Neural progenitor cell (in vitro differentiated cells): Measurements from ENCODE around the gene ZNF587B. TPM values are rescaled to one million over a fixed set of nuclear protein-coding genes. Genes with fewer than 3 reads are reported as not detected.
"Not testable (repeated sequence)": the region's sequence is repeated elsewhere in the genome, so short reads cannot be mapped to it uniquely, and the experiment has no call there.

Experiments
- DNase-seq: peaks from one replicate; pipeline ENCODE4 v3.0.0-alpha.2; 2016; ENCODE audit warnings: low spot score
- H2AFZ ChIP-seq: fragments of 200-600 bp; sonication (generic); replicated peaks from 2 replicates; pipeline ENCODE4 v1.6.1; 2016; ENCODE audit warnings: antibody characterized with exemption
- H3F3A ChIP-seq: fragments of 200-600 bp; sonication (generic); 2 replicates; pipeline ENCODE4 v1.6.1; 2016; ENCODE audit warnings: antibody characterized with exemption, low read depth
- H3K27ac ChIP-seq: fragments of 200-600 bp; sonication (generic); 2 replicates; pipeline ENCODE4 v1.5.1; 2016; ENCODE audit warnings: mild to moderate bottlenecking
- H3K27me3 ChIP-seq: fragments of 200-600 bp; sonication (generic); 2 replicates; pipeline ENCODE4 v1.6.1; 2016; ENCODE audit warnings: mild to moderate bottlenecking, moderate library complexity
- H3K36me3 ChIP-seq: fragments of 200-600 bp; sonication (generic); 2 replicates; pipeline ENCODE4 v1.5.1; 2016
- H3K4me1 ChIP-seq: fragments of 200-600 bp; sonication (generic); 2 replicates; pipeline ENCODE4 v1.6.1; 2016; ENCODE audit warnings: mixed run types
- H3K4me2 ChIP-seq: fragments of 200-600 bp; sonication (generic); 2 replicates; pipeline ENCODE4 v1.6.1; 2016
- H3K4me3 ChIP-seq: fragments of 200-600 bp; sonication (generic); 2 replicates; pipeline ENCODE4 v1.5.1; 2016
- H3K79me2 ChIP-seq: fragments of 200-600 bp; sonication (generic); 2 replicates; pipeline ENCODE4 v1.6.1; 2016; ENCODE audit warnings: low read depth
- H3K9ac ChIP-seq: fragments of 200-600 bp; sonication (generic); 2 replicates; pipeline ENCODE4 v1.6.1; 2016
- H3K9me3 ChIP-seq: fragments of 200-600 bp; sonication (generic); 2 replicates; pipeline ENCODE4 v1.5.1; 2016; ENCODE audit warnings: low read depth
- H4K20me1 ChIP-seq: fragments of 200-600 bp; sonication (generic); 2 replicates; pipeline ENCODE4 v1.6.1; 2016; ENCODE audit warnings: low read depth
- H3K27ac Mint-ChIP-seq: 3 replicates; pipeline ENCODE4 v1.8.0; 2021; ENCODE audit warnings: mixed read lengths
- H3K27me3 Mint-ChIP-seq: 2 replicates; pipeline ENCODE4 v1.8.0; 2022; ENCODE audit warnings: low read depth, mild to moderate bottlenecking, inconsistent platforms, moderate library complexity, mixed read lengths; ENCODE audit not compliant: insufficient read depth
- H3K36me3 Mint-ChIP-seq: 3 replicates; pipeline ENCODE4 v1.8.0; 2021; ENCODE audit warnings: mixed read lengths
- H3K4me1 Mint-ChIP-seq: 3 replicates; pipeline ENCODE4 v1.8.0; 2021; ENCODE audit warnings: mixed read lengths
- H3K4me3 Mint-ChIP-seq: 3 replicates; pipeline ENCODE4 v1.8.0; 2021; ENCODE audit warnings: mild to moderate bottlenecking, moderate library complexity, mixed read lengths
- H3K9me3 Mint-ChIP-seq: 3 replicates; pipeline ENCODE4 v1.8.0; 2020; ENCODE audit warnings: mixed read lengths
- EZH2 ChIP-seq: fragments of 200-600 bp; sonication (generic); IDR thresholded peaks from 2 replicates; pipeline ENCODE4 v1.6.1; 2017; ENCODE audit warnings: antibody characterized with exemption, mild to moderate bottlenecking, moderate library complexity
- EZH2phosphoT487 ChIP-seq: fragments of 200-600 bp; sonication (generic); IDR thresholded peaks from 2 replicates; pipeline ENCODE4 v1.6.1; 2017; ENCODE audit warnings: antibody characterized with exemption
- total RNA-seq: library from RNA; depleted of rRNA; stranded (reverse); fragments of >200 nt; gene quantifications from 2 replicates; pipeline ENCODE4 v1.2.3, GENCODE V29; 2015; ENCODE audit warnings: low replicate concordance
- TF ChIP-seq, protein P1 (sequence below): fragments of 200-600 bp; sonication (generic); IDR thresholded peaks from 2 replicates; pipeline ENCODE4 v1.5.1; 2017; ENCODE audit warnings: antibody characterized with exemption, mild to moderate bottlenecking

The ZNF587B gene
- total RNA-seq, 1 donor from 2014 or later: 24.7 TPM

GRCh38 chr19:57849162-57849665 lies 19.1 kb downstream of the ZNF587B start:
- DNase-seq: peak; percentile 23
- H3K4me3 Mint-ChIP-seq: peak overlapping the region; percentile 96
- H4K20me1 ChIP-seq: peaks cover 46% of the 10 kb centered on the region

DNA sequence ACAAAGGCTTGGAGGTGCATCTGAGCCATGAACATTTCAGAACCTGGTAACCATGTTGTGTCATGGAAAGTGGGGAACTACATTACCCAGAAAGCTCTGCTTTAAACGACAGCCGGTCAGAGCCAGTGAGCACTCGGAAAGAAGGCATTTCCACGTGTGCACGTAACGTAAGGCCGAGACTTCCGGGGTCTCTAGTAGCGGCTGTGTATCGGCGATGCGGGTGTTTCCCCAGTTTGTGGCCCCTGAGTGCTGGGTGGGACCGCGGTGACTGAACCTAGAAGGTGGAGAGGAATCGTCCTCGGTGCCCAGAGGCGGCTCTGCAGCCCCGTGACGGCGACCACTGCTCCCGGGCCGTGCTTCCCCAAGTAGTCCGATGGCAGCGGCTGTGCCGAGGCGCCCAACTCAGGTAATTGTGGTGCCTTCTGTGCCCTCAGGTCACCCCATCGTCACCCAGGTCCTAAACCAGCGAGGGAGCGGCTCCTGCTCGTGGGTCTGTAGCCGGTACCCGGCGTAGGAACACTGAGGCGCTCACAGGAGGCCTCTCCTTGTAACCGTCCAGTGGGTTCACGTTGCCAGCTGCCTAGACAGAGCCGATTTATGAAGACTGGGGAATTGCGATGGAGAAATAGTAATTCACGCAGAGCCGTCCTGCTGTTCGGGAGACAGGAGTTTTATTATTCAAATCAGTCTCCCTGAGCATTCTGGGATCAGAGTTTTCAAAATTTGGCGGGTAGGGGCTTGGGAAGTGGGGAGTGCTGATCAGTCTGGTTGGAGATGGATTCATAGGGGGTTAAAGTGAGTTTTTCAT lies 19.8 kb downstream of the ZNF587B start, which contains the start of gene ZNF587:
Gene ZNF587 (plus strand): TSS at position 194 of the 808 bp plus-strand sequence. CDS start 180 bp downstream, at position 374.
- H3K27ac ChIP-seq, H3K9me3 ChIP-seq, H2AFZ ChIP-seq, H3K36me3 ChIP-seq, H3K4me1 ChIP-seq, H3K27me3 ChIP-seq: not testable (repeated sequence)
- Histone ChIP-seq H4K20me1 (peaks cover 41% of the 10 kb centered on the region), H3K79me2 (peaks cover 75% of the 10 kb centered on the region), H3K4me2 (peak within 1 kb of the TSS; percentile 74), H3K4me3 (peak within 1 kb of the TSS; percentile 67), H3F3A (peaks cover 59% of the 10 kb centered on the region), H3K9ac (peak within 1 kb of the TSS; percentile 56)
- H3K36me3 Mint-ChIP-seq: peaks cover 49% of the 10 kb centered on the region
- H3K4me3 Mint-ChIP-seq: peak within 1 kb of the TSS; percentile 96
- peaks cover 11% of the 10 kb centered on the region for H3K27me3 Mint-ChIP-seq
- H3K27ac Mint-ChIP-seq: peak within 1 kb of the TSS; percentile 99
- peaks cover 17% of the 10 kb centered on the region for H3K4me1 Mint-ChIP-seq
- DNase-seq: peak; percentile 84
- peaks cover 32% of the 10 kb centered on the region for H3K9me3 Mint-ChIP-seq

More at GRCh38 chr19:57849162-57849665, 19.1 kb downstream of the ZNF587B start:
- peak overlapping the region; percentile 67 for H3K4me3 ChIP-seq
- peaks cover 78% of the 10 kb centered on the region for H3K79me2 ChIP-seq
- not testable (repeated sequence) for H3K27me3 ChIP-seq, H2AFZ ChIP-seq, H3K9ac ChIP-seq, H3K27ac ChIP-seq, H3K36me3 ChIP-seq, H3K9me3 ChIP-seq, H3K4me1 ChIP-seq, H3K27ac Mint-ChIP-seq
- Mint-ChIP-seq H3K9me3 (peaks cover 30% of the 10 kb centered on the region), H3K27me3 (peaks cover 11% of the 10 kb centered on the region), H3K4me1 (peaks cover 17% of the 10 kb centered on the region), H3K36me3 (peaks cover 50% of the 10 kb centered on the region)
- H3K4me2 ChIP-seq: peak overlapping the region; percentile 74
- H3F3A ChIP-seq: peaks cover 60% of the 10 kb centered on the region

- peak; percentile 56 for DNase-seq
- H3K9me3 Mint-ChIP-seq: peaks cover 37% of the 10 kb centered on the region
- peaks cover 48% of the 10 kb centered on the region for H3K36me3 Mint-ChIP-seq
- Histone ChIP-seq H3K27me3 (no peaks in the 10 kb centered on the region), H2AFZ (no peak overlapping the region), H3F3A (peaks cover 53% of the 10 kb centered on the region), H4K20me1 (peaks cover 45% of the 10 kb centered on the region), H3K4me2 (peak overlapping the region; percentile 74), H3K79me2 (peaks cover 72% of the 10 kb centered on the region), H3K9me3 (no peaks in the 10 kb centered on the region), H3K27ac (peak overlapping the region; percentile 22), H3K4me1 (peaks cover 6% of the 10 kb centered on the region), H3K4me3 (peak overlapping the region; percentile 67), H3K9ac (peak overlapping the region; percentile 56), H3K36me3 (no peaks in the 10 kb centered on the region)
- H3K4me1 Mint-ChIP-seq: peaks cover 17% of the 10 kb centered on the region
- H3K27ac Mint-ChIP-seq: peak overlapping the region; percentile 99
- peaks cover 11% of the 10 kb centered on the region for H3K27me3 Mint-ChIP-seq
- TF ChIP-seq, protein P1, sequence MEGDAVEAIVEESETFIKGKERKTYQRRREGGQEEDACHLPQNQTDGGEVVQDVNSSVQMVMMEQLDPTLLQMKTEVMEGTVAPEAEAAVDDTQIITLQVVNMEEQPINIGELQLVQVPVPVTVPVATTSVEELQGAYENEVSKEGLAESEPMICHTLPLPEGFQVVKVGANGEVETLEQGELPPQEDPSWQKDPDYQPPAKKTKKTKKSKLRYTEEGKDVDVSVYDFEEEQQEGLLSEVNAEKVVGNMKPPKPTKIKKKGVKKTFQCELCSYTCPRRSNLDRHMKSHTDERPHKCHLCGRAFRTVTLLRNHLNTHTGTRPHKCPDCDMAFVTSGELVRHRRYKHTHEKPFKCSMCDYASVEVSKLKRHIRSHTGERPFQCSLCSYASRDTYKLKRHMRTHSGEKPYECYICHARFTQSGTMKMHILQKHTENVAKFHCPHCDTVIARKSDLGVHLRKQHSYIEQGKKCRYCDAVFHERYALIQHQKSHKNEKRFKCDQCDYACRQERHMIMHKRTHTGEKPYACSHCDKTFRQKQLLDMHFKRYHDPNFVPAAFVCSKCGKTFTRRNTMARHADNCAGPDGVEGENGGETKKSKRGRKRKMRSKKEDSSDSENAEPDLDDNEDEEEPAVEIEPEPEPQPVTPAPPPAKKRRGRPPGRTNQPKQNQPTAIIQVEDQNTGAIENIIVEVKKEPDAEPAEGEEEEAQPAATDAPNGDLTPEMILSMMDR: no peak
- no peak for TF ChIP-seq EZH2
- TF ChIP-seq EZH2phosphoT487: no peak
- peak overlapping the region; percentile 96 for H3K4me3 Mint-ChIP-seq
Measured at GRCh38 chr19:57850553-57851017, 20.5 kb downstream of the ZNF587B start.

DNA sequence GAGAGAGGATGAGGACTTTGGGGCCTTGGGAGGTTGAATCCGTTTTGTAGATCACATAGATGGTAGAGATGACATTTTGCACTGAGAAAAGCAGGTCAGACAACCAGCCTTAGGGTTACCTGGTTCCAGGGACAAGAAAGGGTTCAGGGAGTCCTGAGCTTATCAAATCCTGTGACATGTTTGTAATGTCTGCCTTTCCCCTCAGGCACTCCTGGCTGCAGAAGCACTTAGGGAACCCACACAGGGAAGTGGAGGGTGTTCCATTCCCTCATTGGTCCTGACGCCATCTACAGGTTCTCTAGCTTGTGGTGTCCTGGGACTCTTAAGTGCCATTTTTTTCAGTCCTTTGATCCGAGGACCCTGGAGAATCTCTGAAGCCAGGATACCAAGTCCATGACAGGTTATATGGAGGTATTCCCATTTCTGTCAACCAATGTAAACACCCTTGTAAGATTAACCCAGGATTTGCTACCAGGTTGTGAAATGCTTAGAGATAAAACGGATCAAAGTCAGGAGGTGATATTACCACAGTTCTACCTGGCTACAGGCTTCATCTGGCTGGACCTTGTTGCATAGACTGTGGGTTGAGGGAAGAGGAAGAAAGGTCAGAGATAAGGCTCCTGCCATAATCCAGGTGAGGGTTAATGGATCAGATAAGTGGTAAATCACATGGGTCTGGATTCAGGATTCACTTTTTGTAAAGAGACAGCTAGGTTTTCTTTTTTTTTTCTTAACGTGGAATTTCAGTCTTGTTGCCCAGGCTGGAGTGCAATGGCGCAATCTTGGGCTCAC lies 21.9 kb downstream of the ZNF587B start:
- H3K27me3 Mint-ChIP-seq: peaks cover 13% of the 10 kb centered on the region
- peaks cover 17% of the 10 kb centered on the region for H3K4me1 Mint-ChIP-seq
- not testable (repeated sequence) for H3K27me3 ChIP-seq, H3K4me3 ChIP-seq, H3K27ac ChIP-seq, H3K4me1 ChIP-seq, H3K9me3 ChIP-seq, H2AFZ ChIP-seq, DNase-seq, H3K4me2 ChIP-seq, H3K9ac ChIP-seq, H3K36me3 ChIP-seq
- peak overlapping the region; percentile 99 for H3K27ac Mint-ChIP-seq
- Histone ChIP-seq H4K20me1 (peaks cover 35% of the 10 kb centered on the region), H3K79me2 (peaks cover 57% of the 10 kb centered on the region), H3F3A (peaks cover 49% of the 10 kb centered on the region)
- H3K4me3 Mint-ChIP-seq: peak overlapping the region; percentile 96
- peaks cover 48% of the 10 kb centered on the region for H3K9me3 Mint-ChIP-seq
- H3K36me3 Mint-ChIP-seq: peaks cover 55% of the 10 kb centered on the region

DNA sequence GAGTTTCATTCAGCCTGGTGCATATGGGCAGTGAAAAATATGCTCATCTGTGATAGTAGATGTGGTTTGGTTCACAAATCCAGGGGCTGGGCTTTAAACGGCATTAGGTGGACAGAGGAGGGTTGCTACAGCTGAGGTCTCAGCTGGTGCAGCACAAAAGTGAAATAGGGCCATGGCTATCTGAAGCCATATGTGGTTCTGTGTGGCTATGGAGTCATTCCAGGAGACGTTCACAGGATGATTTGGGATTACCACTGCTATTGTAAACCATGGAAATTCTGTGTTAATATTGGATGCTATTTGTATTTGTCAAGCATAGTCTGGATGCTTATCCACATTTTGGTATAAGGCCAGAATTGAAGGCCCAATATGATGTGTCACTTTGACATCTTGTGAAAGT lies 24.0 kb downstream of the ZNF587B start:
- H3K27ac ChIP-seq, H3K4me3 ChIP-seq, H3K4me2 ChIP-seq, H2AFZ ChIP-seq, H3K36me3 ChIP-seq, H3K27ac Mint-ChIP-seq, H3K4me1 ChIP-seq, H3K9me3 ChIP-seq, DNase-seq, H3K9ac ChIP-seq, H3K27me3 ChIP-seq: not testable (repeated sequence)
- Histone ChIP-seq H3F3A (peaks cover 34% of the 10 kb centered on the region), H4K20me1 (peaks cover 32% of the 10 kb centered on the region), H3K79me2 (peaks cover 55% of the 10 kb centered on the region)
- H3K27me3 Mint-ChIP-seq: peaks cover 13% of the 10 kb centered on the region
- peak overlapping the region; percentile 27 for H3K4me3 Mint-ChIP-seq
- H3K9me3 Mint-ChIP-seq: peaks cover 58% of the 10 kb centered on the region
- peaks cover 17% of the 10 kb centered on the region for H3K4me1 Mint-ChIP-seq
- peaks cover 64% of the 10 kb centered on the region for H3K36me3 Mint-ChIP-seq

DNA sequence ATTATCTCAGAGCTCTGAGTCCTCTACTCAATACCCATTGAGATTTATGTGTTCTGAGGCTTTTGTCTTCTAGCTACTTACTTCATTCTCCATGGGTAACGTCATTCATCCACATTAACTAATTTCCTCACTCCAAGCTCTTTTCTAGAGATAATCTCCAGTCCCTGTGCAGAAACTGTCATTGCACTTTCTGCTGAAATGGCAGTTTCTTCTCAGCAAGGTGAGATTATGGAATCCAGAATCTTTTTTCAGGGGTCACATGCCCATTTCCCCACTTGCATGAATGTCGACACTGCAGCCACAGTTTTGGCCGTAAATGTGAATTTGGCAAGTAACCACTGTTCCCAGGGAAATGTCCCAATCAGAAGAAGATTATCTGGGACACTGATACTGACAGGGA lies 32.3 kb downstream of the ZNF587B start:
- H3K9me3 Mint-ChIP-seq: peaks cover 74% of the 10 kb centered on the region
- peaks cover 39% of the 10 kb centered on the region for H3F3A ChIP-seq
- not testable (repeated sequence) for H3K4me3 Mint-ChIP-seq, H3K4me2 ChIP-seq, H3K27me3 ChIP-seq, H3K9me3 ChIP-seq, H3K9ac ChIP-seq, H2AFZ ChIP-seq, H3K27ac Mint-ChIP-seq, H3K27me3 Mint-ChIP-seq, H3K27ac ChIP-seq, H3K4me1 Mint-ChIP-seq, DNase-seq, H4K20me1 ChIP-seq, H3K4me1 ChIP-seq, H3K4me3 ChIP-seq
- H3K36me3 ChIP-seq: peaks cover 10% of the 10 kb centered on the region
- H3K36me3 Mint-ChIP-seq: peaks cover 85% of the 10 kb centered on the region
- H3K79me2 ChIP-seq: peaks cover 62% of the 10 kb centered on the region
